COLO829 (cell line): ENCODE measurements around the gene BLID.

Experiments used
- DNase-seq: peaks from one replicate; pipeline ENCODE4 v3.0.0; 2012; ENCODE audit warnings: low spot score

Gene BLID

DNA sequence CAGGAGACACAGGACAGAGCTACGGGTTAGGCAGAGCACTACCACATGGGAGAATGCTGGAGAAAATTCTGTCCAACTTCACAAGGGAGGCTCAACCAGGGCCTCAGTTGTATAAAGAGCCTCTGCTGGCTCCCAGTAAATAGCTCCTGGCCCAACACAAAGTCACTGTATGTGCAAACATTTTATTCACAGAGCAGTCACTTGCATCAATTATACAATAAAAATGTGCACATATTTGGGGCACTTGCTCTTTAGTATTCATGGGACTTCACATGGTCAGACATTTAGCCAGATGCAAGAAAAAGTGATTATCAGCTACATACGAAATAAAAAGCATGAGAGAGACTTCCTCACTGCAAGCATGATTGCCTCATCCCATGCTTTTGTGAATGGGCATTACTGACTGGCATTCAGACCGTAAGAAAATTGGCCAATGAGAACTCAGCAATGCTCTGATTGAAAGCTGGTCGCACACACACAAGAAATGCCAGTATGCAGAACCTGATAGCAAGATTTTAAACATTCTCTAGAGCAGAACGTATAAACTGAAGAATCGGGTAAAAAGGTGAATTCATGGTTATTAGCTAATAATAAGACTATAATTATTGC is 39.4 kb downstream of the BLID start:
- DNase-seq, result no peak

DNA sequence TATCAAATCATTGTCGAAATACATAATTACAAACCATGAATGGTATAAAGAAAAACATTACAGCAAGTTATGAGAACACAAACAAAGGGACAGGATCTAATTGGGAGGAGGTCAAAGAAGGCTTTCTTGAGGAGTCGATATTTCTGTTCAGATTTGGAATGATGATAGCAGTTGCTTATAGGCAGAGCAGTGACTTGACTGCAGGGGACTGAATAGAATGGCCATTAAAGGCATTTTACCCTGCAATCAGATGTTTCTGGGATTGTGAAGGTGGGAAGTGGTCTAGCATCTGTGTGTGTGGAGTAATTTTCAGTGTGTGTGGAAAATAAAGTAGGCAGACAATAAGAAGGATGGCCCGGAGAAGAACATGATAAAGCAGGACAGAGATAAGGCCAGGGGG is 41.0 kb downstream of the BLID start:
- no peak for DNase-seq

DNA sequence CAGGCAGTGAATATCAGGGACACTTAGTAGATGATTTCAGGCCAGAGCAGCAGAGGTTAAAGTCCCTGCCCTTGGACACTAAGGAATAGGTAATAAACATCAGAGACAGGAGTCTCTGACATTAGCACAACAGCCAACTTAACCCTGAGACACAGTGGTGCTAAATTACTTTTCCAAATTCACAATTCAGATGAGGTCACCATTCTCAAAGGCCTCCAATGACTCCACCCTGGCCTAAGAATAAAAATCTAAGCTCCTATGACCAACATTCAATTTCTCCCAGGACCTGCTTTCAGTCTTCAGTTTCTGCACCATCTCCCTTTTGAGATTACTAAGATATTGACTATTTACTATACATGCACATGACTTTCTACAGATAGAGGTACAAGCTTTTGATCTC is 42.0 kb downstream of the BLID start:
- no peak for DNase-seq

DNA sequence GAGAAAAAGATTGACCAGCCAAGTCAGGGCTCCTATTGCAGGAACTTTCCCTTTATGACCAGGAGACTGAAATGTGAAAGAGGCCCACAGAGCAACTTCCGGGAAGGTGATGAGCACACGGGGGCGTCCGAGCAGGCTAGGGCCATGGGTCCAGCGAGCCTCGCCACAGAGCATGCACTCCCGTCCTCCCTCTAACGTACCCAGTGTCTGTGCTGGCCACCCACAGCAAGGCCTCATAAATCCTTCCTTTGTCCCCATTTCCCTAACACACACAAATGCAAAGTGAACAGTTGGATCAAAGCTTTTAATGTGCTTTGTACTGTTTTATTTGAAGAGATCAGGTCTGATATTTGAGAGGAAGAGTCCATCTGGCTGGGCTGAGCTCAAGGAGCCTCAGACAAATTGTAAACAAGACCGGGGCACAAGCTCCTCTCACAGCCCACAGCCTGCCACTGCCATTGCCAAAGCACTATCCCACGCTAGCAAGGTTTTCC is 44.3 kb downstream of the BLID start:
- DNase-seq, result no peak

DNA sequence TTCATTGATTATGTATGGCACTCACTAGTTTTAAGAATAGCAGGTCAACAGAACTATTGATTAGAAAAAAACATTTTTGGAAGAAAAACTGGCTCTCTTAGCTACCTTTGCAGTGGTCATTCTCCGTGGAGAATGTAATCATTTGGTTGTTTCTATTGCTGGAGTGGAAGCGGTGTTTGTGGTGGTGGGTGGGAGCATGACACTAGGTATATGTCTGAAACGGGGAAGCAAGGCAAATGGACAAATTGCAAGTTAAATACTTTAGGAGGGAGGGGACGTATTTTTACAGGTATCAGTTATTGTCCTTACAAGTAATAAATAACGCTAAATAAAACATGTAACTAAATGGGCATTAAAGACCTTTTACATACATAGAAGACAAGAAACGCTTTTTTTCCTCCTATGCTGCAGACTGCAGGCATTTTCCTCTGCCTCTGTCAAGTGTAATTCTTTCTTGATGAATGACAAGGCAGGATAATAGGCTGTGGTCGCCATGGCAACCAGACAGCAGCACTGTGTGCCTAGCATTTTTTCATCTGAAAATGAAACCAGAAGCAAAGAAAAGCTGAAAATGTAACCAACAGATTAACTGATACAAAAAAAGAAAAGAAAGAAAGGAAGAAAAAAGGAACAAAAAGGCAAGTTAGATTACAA is 46.2 kb downstream of the BLID start:
- peak; percentile 51 for DNase-seq

DNA sequence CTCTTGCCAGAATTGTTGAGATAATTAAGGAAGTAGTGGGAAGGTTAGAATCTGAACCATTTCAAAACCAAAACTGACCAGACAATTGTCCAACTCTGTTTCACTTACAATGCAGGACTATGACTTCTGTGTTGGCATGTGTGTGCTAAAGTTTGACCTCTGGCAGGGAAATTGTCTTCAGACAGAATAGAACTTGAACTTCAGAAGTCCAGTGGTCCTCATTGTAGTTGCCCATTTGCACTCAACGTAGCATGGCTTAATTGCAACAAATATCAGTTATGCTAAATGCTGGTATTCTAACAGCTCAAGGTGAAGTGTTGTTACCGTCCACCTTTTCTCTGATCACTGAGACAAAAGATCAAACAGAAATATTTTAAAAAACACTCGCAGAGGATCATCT is 47.2 kb downstream of the BLID start:
- DNase-seq, result no peak

DNA sequence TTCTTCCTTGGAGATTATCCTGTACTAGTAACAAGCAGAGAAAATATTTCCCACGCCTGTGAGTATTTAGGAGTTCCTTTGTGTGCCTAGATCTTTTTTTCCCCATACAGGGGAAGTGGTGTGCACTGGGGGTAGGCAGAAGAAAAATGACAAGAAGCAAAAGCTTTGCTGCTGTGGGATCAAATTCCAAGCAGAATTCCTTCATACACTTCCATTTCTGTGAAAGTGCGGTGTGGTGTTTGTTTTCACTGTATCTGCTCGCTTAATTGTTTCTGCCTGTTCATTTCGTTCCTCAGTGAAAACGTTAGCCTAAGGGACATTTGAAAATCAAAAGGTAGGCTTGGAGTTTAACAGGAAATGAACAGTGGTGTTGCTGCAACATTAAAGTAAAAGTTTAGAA is 47.9 kb downstream of the BLID start:
- no peak for DNase-seq
